Lower leg skin (tissue), 4 donors: ENCODE measurements around the gene PUDP. TPM values are rescaled to one million over a fixed set of nuclear protein-coding genes. Genes with fewer than 3 reads are reported as not detected.
"Not testable (repeated sequence)": the region's sequence is repeated elsewhere in the genome, so short reads cannot be mapped to it uniquely, and the experiment has no call there.

Experiments used
- DNase-seq, 2 donors: peaks; one replicate each; pipeline ENCODE4 v3.0.0-alpha.2; 2019; ENCODE audit warnings: low spot score in 2 of 2
- H3K4me3 ChIP-seq: fragments of 200-600 bp; sonication (generic); 2 replicates; pipeline ENCODE4 v1.5.1; 2017; ENCODE audit warnings: mild to moderate bottlenecking, low read depth; ENCODE audit not compliant: poor library complexity, severe bottlenecking
- CTCF ChIP-seq, 3 donors: fragments of 450-650 bp; IDR thresholded peaks; one replicate each; pipeline ENCODE4 v1.5.1; 2016; ENCODE audit warnings: antibody characterized with exemption in 3 of 3, mild to moderate bottlenecking in 3 of 3, moderate library complexity in 2 of 3
- POLR2A ChIP-seq, 2 donors: fragments of 450-650 bp; IDR thresholded peaks; one replicate each; pipeline ENCODE4 v1.6.1; 2016 to 2017; ENCODE audit warnings: antibody characterized with exemption in 2 of 2, mild to moderate bottlenecking in 1 of 2, moderate library complexity in 1 of 2
- WGBS, 2 donors: methylation state at CpG; one replicate each; pipeline ENCODE4 v1.1.5; 2018; 5-methylcytosine and 5-hydroxymethylcytosine counted together
- intact Hi-C: fragments of 100-400 bp; cut with DNase I; formaldehyde crosslinking; loops from one replicate; pipeline ENCODE4 v1.15.0; 2023; ENCODE audit warnings: low total_unique reads
- total RNA-seq, 4 donors: library from RNA; depleted of rRNA; stranded (reverse); fragments of >200 nt; gene quantifications; one replicate each; pipeline ENCODE4 v1.1.0, GENCODE V29; 2016

The PUDP gene
- total RNA-seq, 4 donors from 2014 or later: 5.7 to 10.7 (median 7.9) TPM

- H3K4me3 ChIP-seq: no peak overlapping the region
- TF ChIP-seq CTCF (IDR thresholded peaks at IDR 0.05): no peak
- TF ChIP-seq POLR2A (IDR thresholded peaks at IDR 0.05): no peak
- WGBS, 2 donors: 63 to 69% methylated on average over 4 of the region's 4 CpGs
- intact Hi-C loops: no loop called here
- no peak for DNase-seq
Observed at GRCh38 chrX:7045238-7045955, 102.6 kb downstream of the PUDP start.

- DNase-seq, H3K4me3 ChIP-seq, intact Hi-C loops: not testable (repeated sequence)
- 27 to 59% methylated on average over 3 of the region's 3 CpGs for WGBS, 2 donors
Observed at GRCh38 chrX:7043796-7044433, 104.0 kb downstream of the PUDP start.

- TF ChIP-seq CTCF (IDR thresholded peaks at IDR 0.05) (no peak), POLR2A (IDR thresholded peaks at IDR 0.05) (no peak)
- peak in 1 of 2 donors; percentile 16 for DNase-seq
- 21 to 47% methylated on average over 5 of the region's 5 CpGs for WGBS, 2 donors
- intact Hi-C loops: no loop called here
- no peak overlapping the region for H3K4me3 ChIP-seq
Observed at GRCh38 chrX:7028246-7028645, 119.7 kb downstream of the PUDP start.

GRCh38 chrX:7027071-7027470, 120.9 kb downstream of the PUDP start:
- DNase-seq: no peak
- TF ChIP-seq CTCF (IDR thresholded peaks at IDR 0.05) (no peak), POLR2A (IDR thresholded peaks at IDR 0.05) (no peak)
- intact Hi-C loops: no loop called here
- H3K4me3 ChIP-seq: no peak overlapping the region
- WGBS, 2 donors: 50 to 51% methylated on average over 8 of the region's 8 CpGs

- intact Hi-C loops, DNase-seq, H3K4me3 ChIP-seq: not testable (repeated sequence)
- 67 to 82% methylated on average over 2 to 5 of the region's 5 CpGs for WGBS, 2 donors
Observed at GRCh38 chrX:7026365-7026764, 121.6 kb downstream of the PUDP start.

- TF ChIP-seq POLR2A (IDR thresholded peaks at IDR 0.05): no peak
- no peak for TF ChIP-seq CTCF (IDR thresholded peaks at IDR 0.05)
- DNase-seq: no peak
- WGBS, 2 donors: 78 to 81% methylated on average over 2 of the region's 2 CpGs
- intact Hi-C loops: no loop called here
- no peak overlapping the region for H3K4me3 ChIP-seq
Observed at GRCh38 chrX:7025471-7025870, 122.5 kb downstream of the PUDP start.
